K562 (cell line): Measurements from ENCODE around the gene EPHA2. TPM values are rescaled to one million over a fixed set of nuclear protein-coding genes. Genes with fewer than 3 reads are reported as not detected.

ENCODE experiments used
- ARHGAP35 ChIP-seq: fragments of 450-650 bp; IDR thresholded peaks from 2 replicates; pipeline ENCODE4 v1.6.1; 2018; ENCODE audit not compliant: partially characterized antibody
- ARNT ChIP-seq, 2 experiments: fragments of 450-650 bp; IDR thresholded peaks; 2 replicates each; pipeline ENCODE4 v1.6.1; 2016; ENCODE audit warnings: mild to moderate bottlenecking in 1 of 2
- CBX2 ChIP-seq: fragments of 200-600 bp; sonication (generic); IDR thresholded peaks from one replicate; pipeline ENCODE4 v1.6.1; 2012; ENCODE audit warnings: mild to moderate bottlenecking, low read length, inconsistent platforms; ENCODE audit not compliant: insufficient read depth, poor library complexity, severe bottlenecking
- CBX8 ChIP-seq: fragments of 200-600 bp; sonication (generic); IDR thresholded peaks from 2 replicates; pipeline ENCODE4 v1.6.1; 2012; ENCODE audit warnings: borderline replicate concordance, mixed run types, low read depth, mild to moderate bottlenecking, moderate library complexity, mixed read lengths, low read length, control low read depth, inconsistent platforms; ENCODE audit not compliant: poor library complexity, severe bottlenecking; ENCODE audit errors: extremely low read depth
- CCNT2 ChIP-seq: IDR thresholded peaks from 2 replicates; pipeline ENCODE4 v1.6.1; 2011; ENCODE audit warnings: borderline replicate concordance, low read depth, mild to moderate bottlenecking, moderate library complexity, mixed read lengths, low read length; ENCODE audit not compliant: insufficient read length; ENCODE audit errors: extremely low read depth
- CEBPZ ChIP-seq: fragments of 150-350 bp; IDR thresholded peaks from 2 replicates; pipeline ENCODE4 v1.6.1; 2014; ENCODE audit warnings: low read depth, mild to moderate bottlenecking, low read length, borderline replicate concordance
- CREBBP ChIP-seq: IDR thresholded peaks from one replicate; pipeline ENCODE4 v1.6.1; 2012; ENCODE audit warnings: low read depth, mild to moderate bottlenecking, control low read depth, inconsistent platforms, low read length
- E4F1 ChIP-seq: fragments of 250-450 bp; sonication (Bioruptor Pico); IDR thresholded peaks from 2 replicates; pipeline ENCODE4 v1.5.0; 2021; ENCODE audit warnings: mild to moderate bottlenecking, borderline replicate concordance
- ELF2 ChIP-seq: fragments of 250-450 bp; sonication (Bioruptor Pico); IDR thresholded peaks from 2 replicates; pipeline ENCODE4 v1.5.0; 2021; ENCODE audit warnings: mild to moderate bottlenecking
- HINFP ChIP-seq: fragments of 450-650 bp; conservative IDR thresholded peaks from 2 replicates; pipeline ENCODE4 v1.6.1; 2016; ENCODE audit warnings: missing genetic modification characterization, low read depth, mild to moderate bottlenecking, control low read depth, missing compliant biosample characterization
- HIVEP1 ChIP-seq: fragments of 250-450 bp; sonication (Bioruptor Pico); IDR thresholded peaks from 2 replicates; pipeline ENCODE4 v1.4.0; 2020; ENCODE audit warnings: mild to moderate bottlenecking
- ID3 ChIP-seq, 2 experiments: fragments of 250-450 bp in 1 of 2; fragments of 450-650 bp in 1 of 2; sonication (Bioruptor Pico) in 1 of 2; IDR thresholded peaks; 2 replicates each; pipeline versions ENCODE4 v1.6.1 to v1.8.0; 2016 to 2021; ENCODE audit warnings: mild to moderate bottlenecking in 2 of 2, moderate library complexity in 2 of 2, missing compliant biosample characterization in 1 of 2, missing genetic modification characterization in 1 of 2
- JUN ChIP-seq, 2 experiments: sonication (generic) in 1 of 2; formaldehyde crosslinking in 1 of 2; IDR thresholded peaks; 2 replicates each; pipeline versions ENCODE4 v1.6.1 to v1.8.0; 2012 to 2022; ENCODE audit warnings: borderline replicate concordance in 2 of 2, mild to moderate bottlenecking in 2 of 2, improper control_type of control experiment in 1 of 2, low read depth in 1 of 2, low read length in 1 of 2, missing genetic modification reagents in 1 of 2
- SMAD3 ChIP-seq: fragments of 450-650 bp; formaldehyde crosslinking; conservative IDR thresholded peaks from 2 replicates; pipeline ENCODE4 v1.4.0; 2020; ENCODE audit warnings: mild to moderate bottlenecking
- SMARCC2 ChIP-seq: fragments of 450-650 bp; IDR thresholded peaks from 2 replicates; pipeline ENCODE4 v1.6.1; 2017; ENCODE audit warnings: antibody characterized with exemption, moderate library complexity, mild to moderate bottlenecking, low read depth
- TCF3 ChIP-seq: sonication (generic); formaldehyde crosslinking; IDR thresholded peaks from 2 replicates; pipeline ENCODE4 v1.4.0; 2020; ENCODE audit warnings: mild to moderate bottlenecking, missing genetic modification reagents
- polyA plus RNA-seq, 8 experiments: library from polyadenylated mRNA; depleted of rRNA in 4 of 8; stranded (reverse) in 5 of 8; unstranded in 3 of 8; fragments of >200 nt; fragmentation: Nextera tagmentation in 2 of 8; fragmentation: Illumina TruSeq in 1 of 8; extraction: Ambion mirVana in 2 of 8; extraction: Trizol in 1 of 8; gene quantifications; 2 replicates each; pipeline versions ENCODE4 v1.2.1 to v1.2.3, GENCODE V29; 2011 to 2014; ENCODE audit warnings: inconsistent platforms in 1 of 8, missing spikeins in 1 of 8
- total RNA-seq, 7 experiments: library from RNA; depleted of rRNA in 6 of 7; stranded (reverse); fragments of >200 nt in 6 of 7; fragmentation: Illumina TruSeq in 2 of 7; extraction: Trizol in 2 of 7; gene quantifications; 2 replicates each; pipeline versions ENCODE4 v1.2.1 to v1.2.3, GENCODE V29; 2011 to 2021; ENCODE audit warnings: low replicate concordance in 1 of 7

EPHA2 gene
- total and polyA plus RNA-seq, 9 of the 15 experiments (the other 6 are each of a cell fraction or from before 2014, with no cell fraction given): 0.04 to 0.40 (median 0.07) TPM; not detected in 4

GRCh38 chr1:16172964-16173446 is 17.1 kb upstream of the EPHA2 start (continued):
- no peak for TF ChIP-seq CREBBP
- TF ChIP-seq CBX2: no peak
- no peak for TF ChIP-seq HINFP
- TF ChIP-seq SMARCC2: peak; percentile 74
- no peak for TF ChIP-seq ARHGAP35
- no peak for TF ChIP-seq E4F1
- 0 out of 2 replicates have a peak, but pooled peaks have one; percentile 14 for TF ChIP-seq HIVEP1 (CRISPR knock-in tag)
- TF ChIP-seq CCNT2: no peak
- TF ChIP-seq TCF3 (CRISPR knock-in tag): no peak
- no peak for TF ChIP-seq CBX8
- TF ChIP-seq SMAD3: peak; percentile 51; the same call in 1 of the 2 replicates
- TF ChIP-seq ELF2 (CRISPR knock-in tag): no peak
- TF ChIP-seq CEBPZ: no peak
- no peak for TF ChIP-seq ARNT (IDR thresholded peaks at IDR 0.05)
- no peak for TF ChIP-seq ID3 (CRISPR knock-in tag; IDR thresholded peaks at IDR 0.05)
- TF ChIP-seq ID3 (tag; IDR thresholded peaks at IDR 0.05): peak; percentile 28; the same call in 1 of the 2 replicates
- TF ChIP-seq JUN (IDR thresholded peaks at IDR 0.05; ENCODE audit: borderline replicate concordance, low read depth, low read length): peak; percentile 80
- TF ChIP-seq JUN (CRISPR knock-in tag; IDR thresholded peaks at IDR 0.05; ENCODE audit: borderline replicate concordance): no peak
